Measurements from ENCODE around the gene ADPRH.

GRCh38 chr3:119630128-119630879, 51.0 kb downstream of the ADPRH start:
- TF ChIP-seq CTCF (IDR thresholded peaks at IDR 0.05) (no peak), POLR2A (IDR thresholded peaks at IDR 0.05) (no peak)
